HEK293T (cell line): ENCODE measurements around the gene SNX33.

ENCODE experiments used
- CTCF ChIA-PET: fragments of 350-600 bp; formaldehyde crosslinking; extraction: SDS; loops from one replicate; lab custom pipeline; 2021; ENCODE audit warnings: antibody characterized with exemption, inconsistent platforms; lab: Yijun Ruan, JAX
- POLR2A ChIA-PET: fragments of 350-600 bp; formaldehyde crosslinking; extraction: SDS; loops from one replicate; lab custom pipeline; 2020; ENCODE audit warnings: antibody characterized with exemption, inconsistent platforms; lab: Yijun Ruan, JAX
- DNase-seq: peaks from one replicate; pipeline ENCODE4 v3.0.0; 2012; ENCODE audit warnings: mixed read lengths; ENCODE audit errors: extremely low spot score
- ARNT ChIP-seq: fragments of 450-650 bp; IDR thresholded peaks from 2 replicates; pipeline ENCODE4 v1.6.1; 2017; ENCODE audit warnings: mild to moderate bottlenecking
- BHLHE40 ChIP-seq: fragments of 450-650 bp; IDR thresholded peaks from 2 replicates; pipeline ENCODE4 v1.6.1; 2016; ENCODE audit warnings: mild to moderate bottlenecking, moderate library complexity, borderline replicate concordance
- CTBP1 ChIP-seq: fragments of 450-650 bp; IDR thresholded peaks from 2 replicates; pipeline ENCODE4 v1.6.1; 2016; ENCODE audit warnings: borderline replicate concordance
- ELF4 ChIP-seq: fragments of 450-650 bp; IDR thresholded peaks from 2 replicates; pipeline ENCODE4 v1.6.1; 2017; ENCODE audit warnings: antibody characterized with exemption
- FOXA1 ChIP-seq: fragments of 450-650 bp; IDR thresholded peaks from 2 replicates; pipeline ENCODE4 v1.6.1; 2016; ENCODE audit warnings: mild to moderate bottlenecking
- FOXK2 ChIP-seq: fragments of 450-650 bp; IDR thresholded peaks from 2 replicates; pipeline ENCODE4 v1.6.1; 2016; ENCODE audit warnings: mild to moderate bottlenecking
- FOXM1 ChIP-seq: fragments of 450-650 bp; IDR thresholded peaks from 2 replicates; pipeline ENCODE4 v1.6.1; 2017; ENCODE audit warnings: mild to moderate bottlenecking, borderline replicate concordance
- HDGF ChIP-seq: fragments of 450-650 bp; IDR thresholded peaks from 2 replicates; pipeline ENCODE4 v1.6.1; 2017; ENCODE audit warnings: antibody characterized with exemption, borderline replicate concordance
- L3MBTL2 ChIP-seq: fragments of 450-650 bp; conservative IDR thresholded peaks from 2 replicates; pipeline ENCODE4 v1.6.1; 2016; ENCODE audit warnings: mild to moderate bottlenecking
- LEF1 ChIP-seq: fragments of 450-650 bp; IDR thresholded peaks from 2 replicates; pipeline ENCODE4 v1.6.1; 2017; ENCODE audit warnings: mild to moderate bottlenecking, borderline replicate concordance
- NFRKB ChIP-seq: fragments of 450-650 bp; IDR thresholded peaks from 2 replicates; pipeline ENCODE4 v1.6.1; 2016; ENCODE audit warnings: mild to moderate bottlenecking, moderate library complexity
- SP1 ChIP-seq: fragments of 450-650 bp; IDR thresholded peaks from 2 replicates; pipeline ENCODE4 v1.6.1; 2017
- SUZ12 ChIP-seq: fragments of 450-650 bp; IDR thresholded peaks from 2 replicates; pipeline ENCODE4 v1.6.1; 2016; ENCODE audit warnings: mild to moderate bottlenecking
- TARDBP ChIP-seq: fragments of 450-650 bp; IDR thresholded peaks from 2 replicates; pipeline ENCODE4 v1.6.1; 2016
- ZNF384 ChIP-seq: fragments of 450-650 bp; IDR thresholded peaks from 2 replicates; pipeline ENCODE4 v1.6.1; 2016
- TF ChIP-seq, protein P1 (sequence below): fragments of 450-650 bp; IDR thresholded peaks from 2 replicates; pipeline ENCODE4 v1.6.1; 2016

Gene SNX33

GRCh38 chr15:75682181-75683135 is 34.7 kb downstream of the SNX33 start:
- ChIA-PET POLR2A (interaction anchor here (1.0 to 4.2 kb wide), 3 partner anchors 35 to 314 kb away, joined by 3 to 14 read pairs (median 12); partner anchors contain the start of genes IMP3, MAN2C1 and SNX33), CTCF (interaction anchor here (0.6 to 2.1 kb wide), 6 partner anchors 12 to 314 kb away, joined by 3 to 10 read pairs (median 3); partner anchors contain the start of gene MAN2C1)
- TF ChIP-seq TARDBP = no peak
- TF ChIP-seq L3MBTL2 = no peak
- no peak for TF ChIP-seq SP1
- TF ChIP-seq FOXK2 = no peak
- TF ChIP-seq ARNT = no peak
- no peak for TF ChIP-seq SUZ12
- TF ChIP-seq HDGF = no peak
- no peak for TF ChIP-seq LEF1
- TF ChIP-seq ELF4 = no peak
- no peak for TF ChIP-seq ZNF384
- no peak for TF ChIP-seq FOXM1
- TF ChIP-seq, protein P1, sequence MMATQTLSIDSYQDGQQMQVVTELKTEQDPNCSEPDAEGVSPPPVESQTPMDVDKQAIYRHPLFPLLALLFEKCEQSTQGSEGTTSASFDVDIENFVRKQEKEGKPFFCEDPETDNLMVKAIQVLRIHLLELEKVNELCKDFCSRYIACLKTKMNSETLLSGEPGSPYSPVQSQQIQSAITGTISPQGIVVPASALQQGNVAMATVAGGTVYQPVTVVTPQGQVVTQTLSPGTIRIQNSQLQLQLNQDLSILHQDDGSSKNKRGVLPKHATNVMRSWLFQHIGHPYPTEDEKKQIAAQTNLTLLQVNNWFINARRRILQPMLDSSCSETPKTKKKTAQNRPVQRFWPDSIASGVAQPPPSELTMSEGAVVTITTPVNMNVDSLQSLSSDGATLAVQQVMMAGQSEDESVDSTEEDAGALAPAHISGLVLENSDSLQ = no peak
- no peak for TF ChIP-seq FOXA1
- no peak for TF ChIP-seq BHLHE40
- TF ChIP-seq CTBP1 = no peak
- no peak for TF ChIP-seq NFRKB
- DNase-seq = no peak

GRCh38 chr15:75683646-75684312 is 36.1 kb downstream of the SNX33 start:
- ChIA-PET POLR2A (interaction anchor here (4.2 kb wide), 1 partner anchor 44 kb away, joined by 14 read pairs; the partner anchor contains the start of gene IMP3), CTCF (interaction anchor here (0.9 to 1.7 kb wide), 3 partner anchors 40 to 316 kb away, joined by 3 to 5 read pairs (median 3); partner anchors contain the start of gene MAN2C1)
- DNase-seq = peak; percentile 86

DNA sequence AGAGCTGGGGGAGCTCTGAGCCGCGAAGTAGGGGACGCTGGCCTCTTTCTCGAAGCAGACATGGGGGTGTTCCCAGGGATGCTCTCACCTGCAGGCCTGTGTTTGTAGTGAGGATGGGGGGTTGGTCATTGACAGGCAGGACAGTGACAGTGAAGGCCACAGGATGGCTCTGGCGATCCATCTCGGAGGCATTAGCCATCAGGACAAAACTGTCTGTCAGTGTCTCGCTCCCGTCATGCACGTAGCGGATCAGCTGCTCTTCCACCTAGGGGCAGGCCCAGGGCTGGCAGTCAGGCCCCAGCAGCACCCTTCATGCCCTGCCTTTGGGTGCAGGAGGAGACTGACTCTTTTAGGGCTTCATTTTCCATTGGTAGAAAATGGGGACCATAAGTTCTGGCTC is 36.9 kb downstream of the SNX33 start:
- ChIA-PET POLR2A (interaction anchor here (4.2 kb wide), 1 partner anchor 45 kb away, joined by 14 read pairs; the partner anchor contains the start of gene IMP3), CTCF (interaction anchor here (1.1 to 1.7 kb wide), 3 partner anchors 11 to 46 kb away, joined by 3 to 5 read pairs (median 4); no protein-coding TSS in a partner anchor)
- no peak for DNase-seq
- no peak for TF ChIP-seq CTBP1
- TF ChIP-seq, protein P1 = no peak
- TF ChIP-seq BHLHE40 = no peak
- no peak for TF ChIP-seq HDGF
- no peak for TF ChIP-seq FOXA1
- TF ChIP-seq FOXK2 = no peak
- no peak for TF ChIP-seq SUZ12
- no peak for TF ChIP-seq SP1
- TF ChIP-seq ZNF384 = no peak

DNA sequence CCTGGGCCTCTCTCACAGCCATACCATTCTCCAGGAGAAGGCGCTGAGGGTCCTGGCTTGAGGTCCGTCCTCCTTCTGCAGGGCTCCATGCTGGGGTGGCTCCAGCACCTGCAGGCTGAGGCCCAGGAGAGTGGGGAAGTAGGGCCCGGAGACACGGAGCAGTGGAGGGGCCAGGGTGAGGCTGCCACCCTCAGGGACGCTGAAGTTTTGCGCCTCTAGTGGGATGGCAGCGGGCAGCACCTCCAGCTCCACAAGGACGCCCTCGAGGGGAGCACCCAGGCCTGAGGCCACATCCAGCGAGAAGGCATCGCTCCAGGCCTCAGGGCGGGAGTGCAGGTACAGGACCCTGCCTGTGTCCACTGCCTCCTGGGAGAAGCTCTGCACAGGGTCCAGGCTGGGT is 37.5 kb downstream of the SNX33 start:
- POLR2A ChIA-PET = interaction anchor here (1.0 to 4.2 kb wide), 2 partner anchors 45 to 317 kb away, joined by 3 to 14 read pairs; partner anchors contain the start of gene IMP3
- DNase-seq = no peak
- TF ChIP-seq FOXM1 (no peak), L3MBTL2 (no peak), SP1 (no peak), FOXK2 (no peak), ZNF384 (no peak), NFRKB (no peak), HDGF (no peak), BHLHE40 (no peak), TARDBP (no peak), FOXA1 (no peak), ELF4 (no peak), SUZ12 (no peak), CTBP1 (no peak), ARNT (no peak), LEF1 (no peak)
- TF ChIP-seq, protein P1 = no peak
- CTCF ChIA-PET = interaction anchor here (1.5 to 1.6 kb wide), 2 partner anchors 9 to 12 kb away, joined by 4 to 5 read pairs; no protein-coding TSS in a partner anchor

DNA sequence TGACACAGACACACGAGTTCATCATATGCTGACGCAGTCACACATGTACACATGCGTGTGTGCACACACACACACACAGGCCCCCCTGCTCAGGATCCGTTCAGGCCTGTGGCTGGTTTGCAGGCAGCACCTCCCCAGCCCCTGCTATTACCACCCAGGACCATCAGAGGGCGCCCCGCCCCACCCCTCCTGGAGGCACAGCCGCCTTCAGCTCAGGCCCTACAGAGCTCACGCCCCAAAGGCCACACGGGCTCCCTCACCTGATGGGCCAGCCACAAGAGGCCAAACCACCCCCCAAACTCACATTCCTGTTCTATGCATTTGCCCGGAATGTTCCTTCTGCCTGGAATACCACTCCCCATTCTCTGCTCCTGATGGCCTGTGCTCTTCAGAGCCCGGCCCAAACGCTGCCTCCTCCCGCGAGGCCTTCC is 38.5 kb downstream of the SNX33 start:
- ChIA-PET CTCF (interaction anchor here (0.6 to 1.5 kb wide), 8 partner anchors 8 to 116 kb away, joined by 3 to 7 read pairs (median 4); a partner anchor contains a TSS), POLR2A (interaction anchor here (0.7 to 1.0 kb wide), 2 partner anchors 46 to 318 kb away, joined by 3 read pairs; partner anchors contain the start of gene IMP3)
- peak; percentile 72 for DNase-seq
